HG02981 (cell line): ENCODE measurements around the gene RNF14.
"Not testable (repeated sequence)": the region's sequence is repeated elsewhere in the genome, so short reads cannot be mapped to it uniquely, and the experiment has no call there.

Experiments used
- ATAC-seq: cut with Tn5 transposase; IDR thresholded peaks from one replicate; pipeline ENCODE4 v1.9.1; 2021; ENCODE audit warnings: mild to moderate bottlenecking, moderate library complexity; ENCODE audit not compliant: unreplicated experiment

Gene RNF14

DNA sequence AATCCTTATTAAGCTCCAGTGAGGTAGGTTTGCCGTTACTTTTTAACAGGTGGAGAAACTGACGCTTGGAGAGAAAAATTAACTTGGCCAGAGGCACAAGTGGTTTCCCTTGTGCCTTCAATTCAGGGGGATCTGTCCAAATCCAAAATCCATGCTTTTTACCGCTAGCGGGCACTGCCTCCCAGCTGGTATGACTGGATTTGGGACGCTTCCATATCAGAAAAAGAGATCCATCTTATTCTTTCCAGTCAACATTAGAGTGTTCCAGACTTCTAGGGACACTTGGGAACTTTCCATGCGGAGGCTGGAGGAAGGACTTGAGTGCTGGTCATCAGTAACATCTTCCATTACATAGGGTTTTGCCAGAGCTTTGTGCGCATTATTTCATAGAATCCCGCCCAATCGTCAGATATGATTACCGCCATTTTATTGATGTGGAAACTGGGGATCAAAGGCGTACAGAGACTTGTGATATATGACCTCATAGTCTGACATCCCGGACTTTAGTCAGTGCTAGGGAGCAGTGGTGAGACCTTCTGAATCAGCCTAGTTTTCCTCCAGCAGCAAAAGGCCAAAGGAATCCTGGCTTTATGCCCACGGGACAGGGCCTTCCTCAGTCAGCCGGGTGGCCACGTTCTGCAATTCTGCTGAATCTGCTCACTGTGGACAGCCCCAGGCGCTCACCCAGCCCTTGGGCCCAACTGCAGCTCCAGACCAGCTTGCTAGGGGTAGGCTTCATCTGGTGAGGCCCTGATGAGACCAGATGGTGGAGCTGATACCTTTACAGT lies 45.0 kb downstream of the RNF14 start:
- no peak for ATAC-seq

DNA sequence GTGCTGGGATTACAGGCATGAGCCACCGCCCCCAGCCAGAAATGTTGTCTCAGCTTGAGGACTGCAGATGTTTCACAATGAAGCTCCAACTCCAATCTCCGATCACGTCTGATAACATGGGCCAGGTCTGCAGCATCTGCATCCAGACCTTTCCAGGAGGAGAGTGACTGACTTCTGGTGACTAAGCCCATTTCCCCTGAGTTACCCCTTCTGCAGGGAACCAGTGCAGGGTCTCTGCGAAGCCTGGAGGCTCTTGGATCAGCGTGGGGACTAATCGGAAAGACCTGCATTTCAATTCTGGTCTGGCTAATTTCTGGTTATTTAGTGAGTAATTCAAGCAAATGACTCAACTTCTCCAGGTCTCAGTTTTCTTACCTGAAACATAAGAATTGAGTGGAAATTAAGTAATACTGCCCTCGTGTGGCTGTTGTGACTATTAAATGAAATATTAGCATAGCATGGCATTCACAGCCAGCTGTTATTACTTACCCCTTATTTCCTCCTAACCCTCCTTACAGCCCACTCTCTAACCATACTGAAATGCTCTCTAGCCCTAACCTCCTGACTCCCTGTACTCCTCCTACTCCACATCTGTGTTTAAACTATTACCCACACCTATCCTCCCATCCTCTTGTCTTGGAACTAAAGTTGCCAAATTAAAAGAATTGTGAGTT lies 46.1 kb downstream of the RNF14 start:
- ATAC-seq: peak; percentile 23

DNA sequence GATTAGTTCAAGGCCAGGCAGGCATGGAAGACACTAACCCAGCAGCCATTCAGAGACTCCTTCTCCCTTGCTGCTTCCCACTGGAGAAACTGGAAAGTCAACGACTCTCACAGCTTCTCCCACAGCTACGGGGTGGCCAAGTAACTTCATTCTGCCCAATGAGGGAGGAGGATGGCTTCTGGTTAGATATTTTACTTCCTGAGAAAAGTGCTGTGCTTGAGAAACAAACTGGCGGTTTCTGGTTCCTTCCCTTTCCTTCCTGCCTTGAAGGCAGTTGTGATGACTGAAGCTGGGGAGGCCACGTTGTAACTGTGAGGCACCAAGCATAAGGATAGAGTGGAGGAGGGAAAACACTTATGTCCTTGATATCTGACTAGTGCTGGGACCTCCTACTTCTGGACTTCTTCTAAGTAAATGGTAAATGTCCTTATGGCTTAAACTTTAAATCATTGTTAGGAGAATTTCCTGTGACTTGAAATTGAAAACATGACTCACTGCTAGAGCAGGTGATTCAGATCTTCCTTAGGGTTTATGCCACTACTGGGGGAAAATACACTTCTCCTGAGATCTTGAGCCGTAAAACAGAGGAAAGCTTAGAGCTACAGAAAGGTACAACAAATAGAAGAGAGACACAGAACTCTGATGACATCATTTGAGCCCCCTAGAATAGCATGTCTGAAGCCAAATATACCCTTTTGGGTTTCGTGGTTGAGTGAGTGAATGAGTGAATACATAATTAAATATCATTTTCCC lies 47.1 kb downstream of the RNF14 start:
- ATAC-seq: peak; percentile 36

- ATAC-seq: peak; percentile 47
Observed at GRCh38 chr5:142016556-142016955, 47.7 kb downstream of the RNF14 start.

DNA sequence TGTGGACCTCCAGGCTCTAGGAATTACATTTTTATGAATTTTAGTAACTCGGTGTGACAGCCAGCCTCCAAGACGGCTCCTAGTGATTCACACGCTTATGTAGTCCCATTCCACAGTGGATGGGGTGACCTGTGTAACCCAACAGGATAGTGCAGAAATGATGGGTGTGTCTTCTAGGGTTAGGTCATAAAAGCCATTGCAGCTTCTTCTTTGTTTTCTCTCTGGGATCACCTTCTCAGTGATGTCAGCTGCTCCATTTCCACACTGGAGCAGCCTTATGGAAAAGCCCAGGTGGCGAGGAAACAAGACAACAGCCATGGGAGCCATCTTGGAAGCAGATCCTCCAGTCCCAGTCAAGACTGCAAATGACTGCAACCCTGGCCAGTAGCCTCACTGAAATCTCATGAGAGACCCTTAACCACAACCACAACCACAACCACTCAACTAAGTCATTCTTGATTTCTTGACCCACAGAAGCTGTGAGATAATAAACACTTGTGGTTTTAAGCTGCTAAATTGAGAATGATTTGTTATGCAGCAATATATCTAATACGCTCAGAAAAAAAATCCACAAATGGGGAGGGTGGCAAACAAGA lies 49.0 kb downstream of the RNF14 start:
- ATAC-seq: no peak

GRCh38 chr5:142020122-142020659 lies 51.3 kb downstream of the RNF14 start:
- ATAC-seq: no peak

DNA sequence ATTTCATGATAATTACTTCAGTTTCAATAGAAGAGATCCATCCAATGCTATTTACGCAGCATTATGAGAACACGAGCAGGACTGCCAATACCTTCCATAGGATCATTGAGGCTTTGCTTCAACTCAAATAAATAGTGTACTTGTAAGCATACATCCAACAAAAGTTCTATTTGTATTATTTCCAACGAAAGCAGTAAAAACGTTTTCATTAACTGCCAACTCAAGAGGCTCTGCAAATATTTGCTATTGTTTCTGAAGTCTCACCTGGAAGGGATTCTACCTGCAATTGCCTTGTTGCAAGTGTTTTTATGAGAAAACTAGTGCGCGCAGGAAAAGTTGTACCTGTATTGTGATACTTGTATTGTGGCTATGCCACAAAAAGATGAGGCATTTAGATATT lies 54.9 kb downstream of the RNF14 start:
- ATAC-seq: no peak

DNA sequence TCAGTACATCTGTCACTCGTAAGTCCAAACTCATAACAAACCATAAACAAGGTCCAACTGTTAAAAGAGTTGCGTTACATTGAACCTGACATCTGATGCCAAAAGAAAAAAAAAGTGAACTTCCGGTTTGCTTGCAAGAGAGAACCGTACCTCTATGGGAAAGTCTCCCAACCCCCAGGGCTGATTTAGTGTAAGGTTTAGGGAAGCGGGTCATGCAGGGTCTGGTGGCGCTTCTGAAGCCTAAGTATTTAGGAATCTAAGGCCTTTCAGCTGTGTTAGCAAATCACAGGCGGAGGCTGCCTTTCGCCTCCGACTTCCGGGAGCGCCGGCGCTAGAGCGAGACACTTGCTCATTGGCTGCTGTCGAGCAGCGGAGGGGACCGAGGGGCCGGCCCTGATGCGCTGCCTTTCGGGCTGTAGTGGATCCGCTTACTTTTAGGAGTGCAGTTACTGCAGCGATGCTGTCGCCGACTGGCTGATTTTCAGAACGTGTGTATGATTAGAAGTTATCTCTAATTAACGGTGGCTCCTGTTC lies 55.9 kb downstream of the RNF14 start:
- peak; percentile 100 for ATAC-seq

DNA sequence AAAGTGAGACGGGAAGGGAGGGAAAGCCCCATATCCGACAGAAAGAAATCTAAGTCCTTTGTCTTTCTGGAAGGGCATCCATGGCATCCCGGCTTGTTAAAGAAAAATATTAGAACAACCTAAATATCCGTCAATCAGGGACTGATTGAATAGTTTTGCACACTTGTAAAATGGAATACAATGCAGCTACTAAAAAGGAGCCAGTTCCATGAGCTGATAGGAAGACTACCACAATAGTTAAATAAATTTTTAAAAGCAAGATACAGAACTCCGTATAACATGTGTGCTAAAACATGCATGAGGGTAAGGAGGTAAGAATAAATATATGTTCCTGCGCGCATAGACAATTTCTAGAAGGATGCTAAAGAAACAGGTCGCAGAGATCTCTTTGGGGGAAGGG lies 56.7 kb downstream of the RNF14 start:
- no peak for ATAC-seq

GRCh38 chr5:142032150-142032549 lies 63.2 kb downstream of the RNF14 start:
- no peak for ATAC-seq

GRCh38 chr5:142032747-142033631 lies 64.1 kb downstream of the RNF14 start:
- no peak for ATAC-seq

GRCh38 chr5:142033632-142034567 lies 65.0 kb downstream of the RNF14 start:
- ATAC-seq: not testable (repeated sequence)

DNA sequence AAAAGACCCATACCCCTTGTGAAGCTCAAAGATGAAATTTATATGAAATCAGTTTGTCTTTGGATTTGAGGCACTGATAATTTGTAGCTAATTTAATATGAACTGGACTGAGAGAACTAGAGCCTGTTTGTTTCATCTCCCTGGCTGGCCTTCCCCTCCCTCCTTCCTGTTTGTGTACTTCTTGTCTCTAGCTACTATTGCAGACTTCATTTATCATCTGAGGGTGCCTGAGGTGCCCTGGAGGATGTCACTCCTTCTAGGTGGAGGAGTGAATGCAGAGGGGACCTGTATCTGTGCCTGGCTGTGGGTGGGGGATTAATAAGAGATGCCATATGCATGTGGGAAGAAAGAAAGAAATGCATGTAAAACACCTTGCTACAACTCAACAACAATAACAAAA lies 66.1 kb downstream of the RNF14 start:
- ATAC-seq: no peak

- no peak for ATAC-seq
Observed at GRCh38 chr5:142036918-142037317, 68.0 kb downstream of the RNF14 start.

DNA sequence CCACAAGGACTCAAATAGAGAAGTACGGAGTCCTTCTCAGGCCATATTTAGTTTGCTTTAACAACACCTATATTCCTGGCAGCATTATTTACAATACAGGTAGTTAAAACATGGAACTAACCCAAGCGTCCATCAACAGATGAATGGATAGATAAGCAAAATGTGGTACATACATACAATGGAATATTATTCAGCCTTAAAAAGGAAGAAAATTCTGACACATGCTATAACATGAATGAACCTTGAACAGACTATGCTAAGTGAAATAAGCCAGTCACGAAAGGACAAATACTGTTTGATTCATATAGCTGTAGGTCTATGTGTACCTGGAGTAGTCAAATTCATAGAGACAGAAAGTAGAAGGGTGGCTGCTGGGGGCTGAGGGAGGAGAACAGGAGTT lies 68.7 kb downstream of the RNF14 start:
- not testable (repeated sequence) for ATAC-seq

- no peak for ATAC-seq
Observed at GRCh38 chr5:142038735-142039134, 69.8 kb downstream of the RNF14 start.
